Glutamatergic neuron (in vitro differentiated cells): ENCODE results near the gene SNAP23. TPM values are rescaled to one million over a fixed set of nuclear protein-coding genes. Genes with fewer than 3 reads are reported as not detected.
"Not testable (repeated sequence)": the region's sequence is repeated elsewhere in the genome, so short reads cannot be mapped to it uniquely, and the experiment has no call there.

ENCODE experiments used
- DNase-seq: peaks from one replicate; pipeline ENCODE4 v3.0.0; 2022
- H3K27ac Mint-ChIP-seq: one replicate; pipeline ENCODE4 v1.8.0; 2020; ENCODE audit warnings: mild to moderate bottlenecking, mixed read lengths, inconsistent platforms; ENCODE audit not compliant: unreplicated experiment
- H3K27me3 Mint-ChIP-seq: one replicate; pipeline ENCODE4 v1.8.0; 2020; ENCODE audit warnings: mild to moderate bottlenecking, moderate library complexity, mixed read lengths, inconsistent platforms; ENCODE audit not compliant: unreplicated experiment
- H3K36me3 Mint-ChIP-seq: one replicate; pipeline ENCODE4 v1.8.0; 2020; ENCODE audit warnings: mild to moderate bottlenecking, mixed read lengths, inconsistent platforms; ENCODE audit not compliant: unreplicated experiment
- H3K4me1 Mint-ChIP-seq: one replicate; pipeline ENCODE4 v1.8.0; 2020; ENCODE audit warnings: mild to moderate bottlenecking, low read depth, mixed read lengths, inconsistent platforms; ENCODE audit not compliant: unreplicated experiment
- H3K4me3 Mint-ChIP-seq: one replicate; pipeline ENCODE4 v1.8.0; 2020; ENCODE audit warnings: mild to moderate bottlenecking, mixed read lengths, inconsistent platforms; ENCODE audit not compliant: unreplicated experiment
- H3K9me3 Mint-ChIP-seq: one replicate; pipeline ENCODE4 v1.8.0; 2020; ENCODE audit warnings: mild to moderate bottlenecking, moderate library complexity, mixed read lengths, inconsistent platforms; ENCODE audit not compliant: unreplicated experiment
- total RNA-seq: library from RNA; stranded (reverse); fragmentation: NEBNext Ultra II Directional; extraction: Animal tissue kit (Norgen Biotek cat#: 25700); gene quantifications from one replicate; pipeline ENCODE4 v1.2.1, GENCODE V29; 2021; ENCODE audit not compliant: unreplicated experiment
- TF ChIP-seq, protein P1 (sequence below): fragments of 200-600 bp; sonication (generic); IDR thresholded peaks from one replicate; pipeline ENCODE4 v1.5.0; 2021; ENCODE audit not compliant: partially characterized antibody, unreplicated experiment

SNAP23 gene
- total RNA-seq, 1 donor from 2014 or later = 15.2 TPM

DNA sequence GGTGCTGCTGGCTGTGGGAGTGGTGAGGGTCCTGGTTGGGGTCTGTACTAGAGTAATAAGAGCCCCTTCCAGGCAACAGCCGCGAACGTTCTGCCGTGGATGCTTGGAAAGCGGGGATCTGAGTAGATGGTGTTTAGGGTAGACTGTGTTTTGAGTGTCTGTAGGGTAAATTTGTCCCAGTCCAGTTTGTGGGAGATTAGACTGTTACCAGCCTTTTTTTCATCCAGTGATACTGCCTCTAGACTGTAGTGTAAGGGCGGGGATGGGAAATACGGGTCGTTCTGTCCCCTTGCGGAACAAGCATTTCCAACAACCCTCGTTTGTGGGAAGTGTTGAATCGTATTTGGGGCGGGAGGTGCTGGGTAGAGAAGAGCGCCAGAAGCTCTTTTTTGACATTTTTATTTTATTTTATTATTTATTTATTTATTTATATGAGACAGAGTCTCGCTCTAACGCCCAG, 53.6 kb downstream of the SNAP23 start:
- H3K27me3 Mint-ChIP-seq = peaks cover 12% of the 10 kb centered on the region
- H3K27ac Mint-ChIP-seq = peak overlapping the region; percentile 95
- TF ChIP-seq, protein P1, sequence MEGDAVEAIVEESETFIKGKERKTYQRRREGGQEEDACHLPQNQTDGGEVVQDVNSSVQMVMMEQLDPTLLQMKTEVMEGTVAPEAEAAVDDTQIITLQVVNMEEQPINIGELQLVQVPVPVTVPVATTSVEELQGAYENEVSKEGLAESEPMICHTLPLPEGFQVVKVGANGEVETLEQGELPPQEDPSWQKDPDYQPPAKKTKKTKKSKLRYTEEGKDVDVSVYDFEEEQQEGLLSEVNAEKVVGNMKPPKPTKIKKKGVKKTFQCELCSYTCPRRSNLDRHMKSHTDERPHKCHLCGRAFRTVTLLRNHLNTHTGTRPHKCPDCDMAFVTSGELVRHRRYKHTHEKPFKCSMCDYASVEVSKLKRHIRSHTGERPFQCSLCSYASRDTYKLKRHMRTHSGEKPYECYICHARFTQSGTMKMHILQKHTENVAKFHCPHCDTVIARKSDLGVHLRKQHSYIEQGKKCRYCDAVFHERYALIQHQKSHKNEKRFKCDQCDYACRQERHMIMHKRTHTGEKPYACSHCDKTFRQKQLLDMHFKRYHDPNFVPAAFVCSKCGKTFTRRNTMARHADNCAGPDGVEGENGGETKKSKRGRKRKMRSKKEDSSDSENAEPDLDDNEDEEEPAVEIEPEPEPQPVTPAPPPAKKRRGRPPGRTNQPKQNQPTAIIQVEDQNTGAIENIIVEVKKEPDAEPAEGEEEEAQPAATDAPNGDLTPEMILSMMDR = no peak
- peak overlapping the region; percentile 97 for H3K4me3 Mint-ChIP-seq
- H3K9me3 Mint-ChIP-seq = peaks cover 4% of the 10 kb centered on the region
- peaks cover 19% of the 10 kb centered on the region for H3K4me1 Mint-ChIP-seq
- H3K36me3 Mint-ChIP-seq = no peaks in the 10 kb centered on the region
- peak; percentile 15 for DNase-seq

DNA sequence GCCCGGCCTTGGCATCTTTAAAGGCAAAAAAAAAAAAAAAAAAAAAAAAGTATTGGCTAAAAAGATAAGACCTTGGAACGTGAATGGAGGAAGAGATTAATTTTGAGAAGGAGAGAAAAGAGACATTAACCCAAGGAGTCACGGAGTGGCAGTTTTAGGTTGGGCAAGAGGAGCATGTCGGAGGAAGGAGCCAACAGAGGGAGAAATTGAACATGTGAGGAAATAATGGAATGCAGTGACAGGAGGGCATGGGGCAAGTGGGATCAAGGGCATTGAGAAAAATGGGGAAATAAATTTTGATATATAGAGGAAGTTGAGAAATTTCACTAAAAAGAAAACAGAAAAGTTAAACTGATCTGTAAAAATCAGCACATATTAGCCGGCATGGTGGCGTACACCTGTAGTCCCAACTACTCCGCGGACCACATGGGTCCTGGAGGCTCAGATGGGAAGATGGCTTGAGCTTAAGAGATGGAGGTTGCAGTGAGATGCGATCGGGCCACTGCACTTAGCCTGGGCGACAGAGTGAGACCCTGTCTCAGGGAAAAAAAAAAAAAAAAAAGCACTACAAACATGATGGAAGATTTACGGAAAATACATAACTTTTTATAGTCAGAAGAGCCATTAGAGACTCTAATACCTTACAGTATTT, 54.4 kb downstream of the SNAP23 start:
- Mint-ChIP-seq H3K27ac (no peak overlapping the region), H3K4me3 (peak overlapping the region; percentile 97), H3K9me3 (peaks cover 4% of the 10 kb centered on the region), H3K4me1 (peaks cover 19% of the 10 kb centered on the region), H3K27me3 (peaks cover 12% of the 10 kb centered on the region), H3K36me3 (no peaks in the 10 kb centered on the region)
- TF ChIP-seq, protein P1 = no peak
- DNase-seq = no peak

DNA sequence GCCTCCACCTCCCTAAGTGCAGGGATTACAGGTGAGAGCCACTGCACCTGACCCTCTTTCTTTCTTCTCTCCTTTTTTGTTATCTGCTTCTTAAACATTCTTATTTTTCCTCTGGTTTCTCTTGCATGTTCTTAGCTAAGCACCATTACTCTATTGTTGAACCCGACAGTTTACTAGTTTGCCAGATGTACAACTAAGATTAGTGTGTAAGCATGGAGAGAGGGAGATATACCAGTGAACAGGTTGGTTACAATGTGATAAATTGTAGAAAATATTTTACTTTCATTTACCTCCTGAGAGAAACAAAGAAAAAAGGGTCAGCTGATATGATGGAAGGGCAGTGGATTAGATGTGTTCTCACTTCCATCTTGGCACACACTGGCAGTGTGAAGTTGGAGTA, 58.1 kb downstream of the SNAP23 start:
- peaks cover 8% of the 10 kb centered on the region for H3K4me1 Mint-ChIP-seq
- TF ChIP-seq, protein P1 = no peak
- H3K9me3 Mint-ChIP-seq = no peaks in the 10 kb centered on the region
- peaks cover 6% of the 10 kb centered on the region for H3K27me3 Mint-ChIP-seq
- no peak overlapping the region for H3K27ac Mint-ChIP-seq
- H3K4me3 Mint-ChIP-seq = no peak overlapping the region
- H3K36me3 Mint-ChIP-seq = no peaks in the 10 kb centered on the region
- no peak for DNase-seq

DNA sequence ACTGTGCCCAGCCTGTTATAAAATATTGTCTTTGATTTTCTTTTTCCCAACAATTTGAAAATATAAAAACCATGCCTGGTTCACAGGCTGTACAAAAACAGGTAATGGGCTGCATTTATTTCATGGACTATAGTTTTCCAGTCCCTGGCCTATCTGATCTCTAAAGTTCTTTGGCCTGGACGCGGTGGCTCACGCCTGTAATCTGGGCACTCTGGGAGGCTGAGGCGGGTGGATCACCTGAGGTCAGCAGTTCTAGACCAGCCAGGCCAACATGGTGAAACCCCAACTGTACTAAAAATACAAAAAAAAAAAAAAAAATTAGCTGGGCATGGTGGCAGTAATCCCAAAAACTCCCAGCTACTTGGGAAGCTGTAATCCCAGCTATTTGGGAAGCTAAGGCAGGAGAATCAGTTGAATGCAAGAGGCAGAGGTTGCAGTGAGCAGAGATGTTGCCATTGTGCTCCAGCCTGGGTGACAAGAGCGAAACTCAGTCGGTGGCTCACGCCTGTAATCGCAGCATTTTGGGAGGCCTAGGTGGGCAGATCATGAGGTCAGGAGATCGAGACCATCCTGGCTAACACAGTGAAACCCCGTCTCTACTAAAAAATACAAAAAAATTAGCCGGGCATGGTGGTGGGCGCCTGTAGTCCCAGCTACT, 61.2 kb downstream of the SNAP23 start:
- not testable (repeated sequence) for H3K4me3 Mint-ChIP-seq, H3K27ac Mint-ChIP-seq, H3K27me3 Mint-ChIP-seq, DNase-seq, H3K36me3 Mint-ChIP-seq, H3K9me3 Mint-ChIP-seq, H3K4me1 Mint-ChIP-seq

DNA sequence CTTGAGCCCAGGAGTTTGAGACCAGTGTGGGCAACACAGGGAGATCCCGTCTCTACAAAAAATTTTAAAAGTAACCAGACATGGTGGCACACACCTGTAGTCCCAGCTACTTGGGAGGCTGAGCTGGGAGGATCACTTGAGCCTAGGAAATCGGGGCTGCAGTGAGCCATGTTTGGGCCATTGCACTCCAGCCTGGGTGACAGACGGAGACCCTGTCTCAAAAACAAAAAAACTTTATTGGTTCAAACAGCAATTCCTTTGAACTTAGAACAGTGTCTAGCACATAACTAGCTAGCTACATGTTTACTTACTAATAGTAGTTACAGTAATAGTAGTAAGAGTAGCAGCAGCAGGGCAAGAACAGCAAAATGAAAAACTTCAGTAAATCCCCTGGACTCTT, 63.3 kb downstream of the SNAP23 start:
- Mint-ChIP-seq H3K27me3 (no peaks in the 10 kb centered on the region), H3K4me3 (no peak overlapping the region), H3K9me3 (no peaks in the 10 kb centered on the region), H3K4me1 (no peaks in the 10 kb centered on the region), H3K36me3 (no peaks in the 10 kb centered on the region), H3K27ac (no peak overlapping the region)
- TF ChIP-seq, protein P1 = no peak
- no peak for DNase-seq
